ENCODE measurements around the gene KIF5C.

DNA sequence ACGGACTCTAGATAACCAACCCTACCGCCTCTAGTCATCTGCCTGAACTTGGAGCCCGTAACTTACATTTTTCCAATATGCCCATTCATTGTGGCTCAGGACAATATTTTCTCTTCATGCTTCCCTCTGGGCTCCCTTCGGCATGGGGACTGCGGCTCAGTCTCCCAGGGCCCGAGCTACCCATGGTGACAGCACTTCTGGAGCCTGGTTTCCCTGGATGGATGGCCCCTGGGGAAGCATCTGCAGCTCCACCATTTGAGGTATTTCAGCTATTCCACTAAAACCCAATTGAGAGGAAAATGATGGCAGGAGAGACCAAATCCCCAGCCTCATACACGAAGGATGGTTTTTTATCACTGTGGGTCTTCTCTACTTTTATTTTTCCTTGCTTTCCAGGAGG, 74.3 kb downstream of the KIF5C start:
- TF ChIP-seq, protein P1, sequence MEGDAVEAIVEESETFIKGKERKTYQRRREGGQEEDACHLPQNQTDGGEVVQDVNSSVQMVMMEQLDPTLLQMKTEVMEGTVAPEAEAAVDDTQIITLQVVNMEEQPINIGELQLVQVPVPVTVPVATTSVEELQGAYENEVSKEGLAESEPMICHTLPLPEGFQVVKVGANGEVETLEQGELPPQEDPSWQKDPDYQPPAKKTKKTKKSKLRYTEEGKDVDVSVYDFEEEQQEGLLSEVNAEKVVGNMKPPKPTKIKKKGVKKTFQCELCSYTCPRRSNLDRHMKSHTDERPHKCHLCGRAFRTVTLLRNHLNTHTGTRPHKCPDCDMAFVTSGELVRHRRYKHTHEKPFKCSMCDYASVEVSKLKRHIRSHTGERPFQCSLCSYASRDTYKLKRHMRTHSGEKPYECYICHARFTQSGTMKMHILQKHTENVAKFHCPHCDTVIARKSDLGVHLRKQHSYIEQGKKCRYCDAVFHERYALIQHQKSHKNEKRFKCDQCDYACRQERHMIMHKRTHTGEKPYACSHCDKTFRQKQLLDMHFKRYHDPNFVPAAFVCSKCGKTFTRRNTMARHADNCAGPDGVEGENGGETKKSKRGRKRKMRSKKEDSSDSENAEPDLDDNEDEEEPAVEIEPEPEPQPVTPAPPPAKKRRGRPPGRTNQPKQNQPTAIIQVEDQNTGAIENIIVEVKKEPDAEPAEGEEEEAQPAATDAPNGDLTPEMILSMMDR (IDR thresholded peaks at IDR 0.05) = no peak
- TF ChIP-seq POLR2A (IDR thresholded peaks at IDR 0.05) = no peak

Data from breast epithelium (tissue), 3 donors.